ENCODE measurements around the gene ZNF74. TPM values are rescaled to one million over a fixed set of nuclear protein-coding genes. Genes with fewer than 3 reads are reported as not detected.
"Not testable (repeated sequence)": the region's sequence is repeated elsewhere in the genome, so short reads cannot be mapped to it uniquely, and the experiment has no call there.

The ZNF74 gene
- total RNA-seq, 1 donor from 2014 or later = 5.2 TPM

- DNase-seq (ENCODE audit: low spot score) = not testable (repeated sequence)
Observed at GRCh38 chr22:20374130-20374529, 19.8 kb upstream of the ZNF74 start.

GRCh38 chr22:20376281-20376680 is 17.7 kb upstream of the ZNF74 start:
- peak; percentile 59 for DNase-seq (ENCODE audit: low spot score)

GRCh38 chr22:20376983-20377382 is 17.0 kb upstream of the ZNF74 start:
- peak; percentile 47 for DNase-seq (ENCODE audit: low spot score)

- peak; percentile 12 for DNase-seq (ENCODE audit: low spot score)
Observed at GRCh38 chr22:20378110-20378509, 15.8 kb upstream of the ZNF74 start.

GRCh38 chr22:20378684-20379083 is 15.3 kb upstream of the ZNF74 start:
- DNase-seq (ENCODE audit: low spot score) = peak; percentile 11

- peak; percentile 16 for DNase-seq (ENCODE audit: low spot score)
Observed at GRCh38 chr22:20380486-20380885, 13.5 kb upstream of the ZNF74 start.

GRCh38 chr22:20383538-20383937 is 10.4 kb upstream of the ZNF74 start:
- peak; percentile 37 for DNase-seq (ENCODE audit: low spot score)

GRCh38 chr22:20384171-20384570 is 9.8 kb upstream of the ZNF74 start:
- no peak for DNase-seq (ENCODE audit: low spot score)

GRCh38 chr22:20384865-20385264 is 9.1 kb upstream of the ZNF74 start:
- DNase-seq (ENCODE audit: low spot score) = peak; percentile 30

GRCh38 chr22:20386336-20386735 is 7.6 kb upstream of the ZNF74 start:
- DNase-seq (ENCODE audit: low spot score) = no peak

GRCh38 chr22:20386972-20387371 is 7.0 kb upstream of the ZNF74 start:
- DNase-seq (ENCODE audit: low spot score) = peak; percentile 12

GRCh38 chr22:20388200-20388599 is 5.8 kb upstream of the ZNF74 start:
- DNase-seq (ENCODE audit: low spot score) = peak; percentile 65

GRCh38 chr22:20389288-20389687 is 4.7 kb upstream of the ZNF74 start:
- DNase-seq (ENCODE audit: low spot score) = peak; percentile 53

- DNase-seq (ENCODE audit: low spot score) = peak; percentile 49
Observed at GRCh38 chr22:20390394-20390907, 3.5 kb upstream of the ZNF74 start.

- peak; percentile 26 for DNase-seq (ENCODE audit: low spot score)
Observed at GRCh38 chr22:20391222-20391621, 2.7 kb upstream of the ZNF74 start.

GRCh38 chr22:20392365-20392881 is 1.5 kb upstream of the ZNF74 start:
- DNase-seq (ENCODE audit: low spot score) = peak; percentile 86

GRCh38 chr22:20392983-20393704 is 807 bp upstream of the ZNF74 start:
- DNase-seq (ENCODE audit: low spot score) = peak; percentile 78

- DNase-seq (ENCODE audit: low spot score) = peak; percentile 69
Observed at GRCh38 chr22:20395181-20395906, 1.4 kb downstream of the ZNF74 start.

GRCh38 chr22:20395907-20396287 is 1.9 kb downstream of the ZNF74 start:
- DNase-seq (ENCODE audit: low spot score) = no peak

GRCh38 chr22:20396639-20397038 is 2.7 kb downstream of the ZNF74 start:
- peak; percentile 37 for DNase-seq (ENCODE audit: low spot score)

- DNase-seq (ENCODE audit: low spot score) = no peak
Observed at GRCh38 chr22:20397498-20397897, 3.5 kb downstream of the ZNF74 start.

GRCh38 chr22:20398420-20398819 is 4.5 kb downstream of the ZNF74 start:
- DNase-seq (ENCODE audit: low spot score) = no peak
